HG03097 (cell line): ENCODE measurements around the gene SLC30A9.

ENCODE experiments used
- ATAC-seq: cut with Tn5 transposase; IDR thresholded peaks from one replicate; pipeline ENCODE4 v1.9.1; 2021; ENCODE audit not compliant: unreplicated experiment, low FRiP score

SLC30A9 gene

GRCh38 chr4:41990365-41991111 lies at the start of gene SLC30A9:
Gene SLC30A9, plus strand, starts transcription at chr4:41990530. Its CDS starts 122 bp downstream, at chr4:41990652.
- ATAC-seq = peak; percentile 98

- ATAC-seq = no peak
Measured at GRCh38 chr4:41940834-41941233, 49.5 kb upstream of the SLC30A9 start.

- ATAC-seq = no peak
Measured at GRCh38 chr4:41943506-41943905, 46.8 kb upstream of the SLC30A9 start.

GRCh38 chr4:41944089-41944488 lies 46.2 kb upstream of the SLC30A9 start:
- ATAC-seq = no peak

GRCh38 chr4:41949531-41949930 lies 40.8 kb upstream of the SLC30A9 start:
- no peak for ATAC-seq

DNA sequence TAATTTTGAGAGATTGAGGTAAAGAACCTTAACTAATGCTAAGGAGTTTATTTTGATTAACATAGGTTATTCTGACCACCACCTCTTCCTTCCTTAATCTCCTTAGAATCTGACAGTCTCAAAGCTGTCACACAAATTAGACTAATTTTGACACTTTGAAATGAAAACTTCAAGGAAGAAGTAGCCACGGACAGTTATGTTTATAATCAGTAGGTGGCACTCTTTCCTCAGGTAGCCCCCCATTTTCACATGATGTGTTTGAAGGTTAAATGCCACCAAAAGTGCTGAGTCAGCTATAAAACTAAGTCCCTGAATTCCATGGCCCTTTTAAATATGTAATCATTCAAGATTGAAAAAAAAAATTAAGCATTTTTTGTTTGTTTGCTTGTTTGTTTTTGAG lies 32.7 kb upstream of the SLC30A9 start:
- ATAC-seq = no peak

DNA sequence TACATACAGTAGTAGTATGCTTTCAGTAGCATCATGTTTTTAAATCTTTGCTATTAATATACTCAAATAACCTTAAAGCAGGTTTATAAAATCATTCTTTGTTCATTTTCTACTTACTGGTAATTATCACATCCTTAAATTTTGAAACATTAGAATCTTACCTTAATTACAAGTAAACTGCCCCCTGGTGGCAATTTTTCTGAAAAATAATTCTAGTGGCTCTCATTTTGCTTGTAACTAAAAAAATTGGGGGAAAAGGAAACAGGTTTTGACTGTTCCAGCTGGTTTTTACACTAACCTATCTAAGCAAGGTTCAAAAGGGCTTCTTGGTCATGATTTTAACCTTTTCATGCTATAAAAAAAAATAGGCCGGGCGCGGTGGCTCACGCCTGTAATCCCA lies 27.2 kb upstream of the SLC30A9 start:
- no peak for ATAC-seq

DNA sequence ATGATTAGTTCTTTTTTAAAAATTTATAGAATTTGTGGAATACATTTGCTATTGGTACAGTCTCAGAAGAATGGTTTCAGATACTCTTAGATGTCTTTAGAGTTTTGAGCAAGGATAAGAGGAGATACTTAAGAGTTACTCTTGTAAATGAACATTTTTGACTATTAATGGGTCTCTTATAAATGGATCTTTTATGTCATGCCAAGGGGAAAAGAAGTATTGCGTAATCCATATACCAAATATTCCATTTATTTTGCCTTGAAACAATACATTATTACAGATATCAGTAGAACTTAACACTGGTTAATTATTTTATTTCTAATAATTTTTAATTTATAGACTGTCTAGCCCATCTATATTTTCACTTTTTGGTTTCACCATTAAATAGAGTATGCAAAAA lies 25.9 kb upstream of the SLC30A9 start:
- no peak for ATAC-seq

GRCh38 chr4:41967392-41967791 lies 22.9 kb upstream of the SLC30A9 start:
- no peak for ATAC-seq

GRCh38 chr4:41969671-41970070 lies 20.7 kb upstream of the SLC30A9 start:
- ATAC-seq = no peak

GRCh38 chr4:41975341-41975740 lies 15.0 kb upstream of the SLC30A9 start:
- no peak for ATAC-seq

- no peak for ATAC-seq
Measured at GRCh38 chr4:41976775-41977516, 13.4 kb upstream of the SLC30A9 start.

DNA sequence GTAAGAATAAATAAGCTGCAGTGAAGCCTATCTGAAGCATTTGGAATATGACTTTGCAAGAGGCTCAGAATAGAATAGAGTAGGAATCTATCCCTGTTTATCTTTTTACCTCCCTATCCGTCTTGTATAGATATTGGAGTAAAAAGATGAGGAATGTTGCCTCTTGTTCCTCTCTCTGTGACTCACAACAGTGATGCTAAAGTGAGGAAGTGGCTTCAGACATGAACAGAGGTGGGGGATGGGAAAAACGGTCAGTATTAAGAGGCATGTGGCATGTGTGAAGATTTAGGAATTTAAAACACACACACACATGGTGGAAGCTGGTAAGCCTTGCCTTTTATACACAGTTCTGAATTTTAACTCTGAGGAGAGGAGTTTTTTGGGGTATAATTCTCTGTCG lies 12.6 kb upstream of the SLC30A9 start:
- ATAC-seq = no peak

DNA sequence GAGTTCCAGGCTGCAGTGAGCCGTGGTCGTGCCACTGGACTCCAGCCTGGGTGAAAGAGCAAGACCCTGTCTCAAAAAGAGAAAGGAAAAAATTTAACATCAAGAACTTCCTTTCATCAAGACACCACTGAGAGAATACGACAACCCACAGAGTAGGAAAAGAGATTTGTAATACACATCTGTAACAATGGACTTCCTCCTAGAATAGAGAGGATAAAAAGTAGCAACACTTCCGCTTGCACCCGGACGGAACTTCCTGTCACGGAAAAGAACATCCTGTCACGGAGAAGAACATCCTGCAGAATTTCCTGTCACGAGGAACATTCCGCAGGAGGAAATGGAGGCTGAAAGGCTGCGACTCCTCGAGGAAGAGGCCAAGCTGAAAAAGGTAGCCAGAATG lies 8.9 kb upstream of the SLC30A9 start, which contains the start of gene DCAF4L1:
Gene DCAF4L1 (plus strand): TSS at position 301 of the 400 bp plus-strand sequence. CDS start 37 bp downstream, at position 338.
- ATAC-seq = no peak

GRCh38 chr4:41982716-41983115 lies 7.6 kb upstream of the SLC30A9 start:
- no peak for ATAC-seq

- no peak for ATAC-seq
Measured at GRCh38 chr4:41985151-41985550, 5.2 kb upstream of the SLC30A9 start.

DNA sequence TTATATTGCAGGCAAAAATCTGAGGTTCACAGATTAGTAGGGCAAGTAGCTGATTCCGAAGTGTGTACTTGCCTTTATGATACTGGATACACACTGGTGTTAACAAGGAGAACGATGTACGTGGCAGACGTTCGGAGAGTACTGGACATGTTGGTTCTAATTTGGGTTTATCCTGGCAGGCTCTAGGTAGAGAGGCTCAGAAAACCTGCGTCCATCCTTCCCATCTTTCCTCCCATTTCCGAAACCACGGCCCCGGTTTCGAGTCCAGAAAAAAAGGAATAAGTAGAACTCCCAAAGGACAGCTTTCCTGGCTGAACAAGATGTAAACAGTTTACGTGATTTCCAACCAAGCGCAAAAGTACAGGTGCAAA lies 351 bp upstream of the SLC30A9 start:
- ATAC-seq = no peak

- no peak for ATAC-seq
Measured at GRCh38 chr4:41991916-41992767, 1.8 kb downstream of the SLC30A9 start.

DNA sequence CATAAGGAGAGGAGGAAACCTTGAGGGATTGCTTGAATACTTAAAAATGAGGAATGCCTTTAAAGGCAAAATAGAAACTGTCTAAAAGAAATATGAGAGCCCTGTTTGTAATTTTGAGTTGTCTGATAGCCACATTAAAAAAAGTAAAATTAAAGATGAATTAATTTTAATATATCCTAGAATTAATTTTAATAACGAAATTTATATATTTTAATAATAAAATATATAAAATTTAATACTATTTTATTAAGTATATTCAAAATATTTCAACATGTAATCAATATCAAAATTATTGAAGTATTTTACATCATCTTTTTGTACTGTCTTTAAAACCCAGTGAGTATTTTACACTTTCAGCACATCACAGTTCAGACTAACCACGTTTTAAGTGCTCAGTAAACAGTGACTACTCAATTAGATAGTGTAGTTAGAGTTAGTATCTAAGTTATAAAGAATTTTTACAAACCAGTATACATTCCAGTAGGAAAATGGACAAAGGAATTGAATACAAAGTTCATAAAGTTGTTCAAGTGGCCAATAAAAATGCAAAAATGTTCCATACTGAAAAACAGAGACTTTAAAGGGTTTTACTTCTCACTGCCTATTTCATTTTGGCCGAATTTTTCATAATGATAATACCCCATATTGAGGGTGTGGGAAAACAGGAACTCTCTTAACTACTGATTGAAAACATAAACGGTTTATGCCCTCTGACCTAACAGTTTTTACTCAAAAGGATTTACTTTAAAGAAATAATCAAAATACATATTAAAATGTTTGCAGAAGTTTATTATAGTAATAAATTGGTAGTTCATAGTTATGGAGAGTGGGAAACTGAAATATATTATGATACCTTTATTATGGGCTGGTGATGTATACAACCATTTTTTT lies 2.9 kb downstream of the SLC30A9 start:
- ATAC-seq = no peak

DNA sequence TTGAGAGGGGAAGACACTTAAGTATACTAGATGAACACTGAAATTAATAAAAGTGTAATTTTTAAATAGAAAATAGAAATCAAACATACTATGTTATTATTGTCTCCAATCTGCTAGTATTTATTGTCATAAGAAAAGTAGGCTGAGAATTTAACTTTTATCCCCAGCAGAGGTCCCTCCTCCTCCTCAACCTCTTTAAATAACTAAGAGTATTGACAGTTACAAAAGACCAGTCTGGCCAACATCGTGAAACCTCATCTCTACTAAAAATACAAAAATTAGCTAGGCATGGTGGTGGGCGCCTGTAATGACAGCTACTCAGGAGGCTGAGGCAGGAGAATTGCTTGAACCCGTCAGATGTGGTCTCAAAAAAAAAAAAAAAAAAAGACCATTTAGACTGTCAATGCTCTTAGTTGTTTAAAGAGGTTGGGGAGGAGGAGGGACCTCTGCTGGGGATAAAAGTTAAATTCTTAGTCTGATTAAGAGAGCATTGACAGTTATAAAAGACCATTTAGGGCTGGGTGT lies 4.2 kb downstream of the SLC30A9 start:
- no peak for ATAC-seq
